HG02678 (cell line): ENCODE results near the gene ATP1A4.

Experiments used
- ATAC-seq: cut with Tn5 transposase; IDR thresholded peaks from one replicate; pipeline ENCODE4 v1.9.1; 2021; ENCODE audit warnings: mild to moderate bottlenecking, moderate library complexity; ENCODE audit not compliant: unreplicated experiment

Gene ATP1A4

DNA sequence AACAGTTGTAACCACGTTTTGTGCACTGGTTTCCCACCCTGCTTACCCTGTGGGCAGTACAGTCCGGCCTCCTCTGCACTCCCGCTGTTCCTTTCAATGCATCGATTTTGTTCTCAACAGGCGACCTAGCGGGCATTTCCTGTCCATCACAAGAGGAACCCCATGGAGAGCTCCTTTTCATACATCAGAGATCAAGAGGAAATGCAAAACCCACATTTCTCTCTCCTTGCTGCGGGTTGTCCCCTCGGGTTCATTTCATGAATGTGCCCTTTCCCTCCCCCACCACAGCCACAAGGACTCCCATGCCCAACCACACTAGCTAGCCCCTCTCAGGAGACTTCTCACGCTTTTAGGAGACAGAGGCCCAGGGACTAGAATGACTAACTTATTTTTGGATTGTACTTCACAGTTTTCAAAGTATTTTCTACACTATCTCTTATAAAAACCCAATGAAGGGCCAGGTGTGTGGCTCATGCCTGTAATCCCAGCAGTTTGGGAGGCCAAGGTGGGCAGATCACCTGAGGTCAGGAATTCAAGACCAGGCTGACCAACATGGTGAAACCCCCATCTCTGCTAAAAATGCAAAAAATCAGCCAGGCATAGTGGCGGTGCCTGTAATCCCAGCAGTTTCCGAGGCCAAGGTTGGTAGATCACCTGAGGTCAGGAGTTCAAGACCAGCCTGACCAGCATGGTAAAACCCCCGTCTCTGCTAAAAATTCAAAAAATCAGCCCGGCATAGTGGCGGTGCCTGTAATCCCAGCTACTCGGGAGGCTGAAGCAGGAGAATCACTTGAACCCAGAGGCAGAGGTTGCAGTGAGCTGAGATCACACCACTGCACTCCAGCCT lies 18.4 kb downstream of the ATP1A4 start:
- ATAC-seq = peak; percentile 66

GRCh38 chr1:160171354-160171753 lies 20.0 kb downstream of the ATP1A4 start:
- no peak for ATAC-seq

- ATAC-seq = no peak
Measured at GRCh38 chr1:160171980-160172379, 20.6 kb downstream of the ATP1A4 start.

- ATAC-seq = no peak
Measured at GRCh38 chr1:160177231-160177630, 25.8 kb downstream of the ATP1A4 start.

DNA sequence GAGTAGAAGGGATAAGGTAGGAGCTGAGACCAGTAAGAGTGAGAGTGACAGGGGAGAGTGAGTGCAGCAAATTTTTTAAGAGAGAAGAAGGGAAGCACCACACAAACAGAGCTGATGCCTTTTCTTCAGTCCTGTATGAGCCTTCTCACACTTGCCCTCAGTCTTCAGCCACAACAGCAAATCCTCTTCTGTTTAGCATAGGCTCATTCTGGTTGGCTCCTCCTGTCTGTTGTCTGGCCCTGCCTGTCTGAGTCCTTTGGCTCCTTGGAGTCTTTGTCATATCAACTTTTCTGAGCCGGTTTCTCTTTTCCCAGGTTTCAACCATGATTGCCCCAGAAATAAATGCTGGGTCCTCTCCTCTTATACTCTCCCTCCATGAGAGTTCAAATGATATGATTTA lies 26.3 kb downstream of the ATP1A4 start:
- no peak for ATAC-seq

GRCh38 chr1:160178731-160179130 lies 27.3 kb downstream of the ATP1A4 start:
- no peak for ATAC-seq

GRCh38 chr1:160179336-160179735 lies 27.9 kb downstream of the ATP1A4 start:
- no peak for ATAC-seq

DNA sequence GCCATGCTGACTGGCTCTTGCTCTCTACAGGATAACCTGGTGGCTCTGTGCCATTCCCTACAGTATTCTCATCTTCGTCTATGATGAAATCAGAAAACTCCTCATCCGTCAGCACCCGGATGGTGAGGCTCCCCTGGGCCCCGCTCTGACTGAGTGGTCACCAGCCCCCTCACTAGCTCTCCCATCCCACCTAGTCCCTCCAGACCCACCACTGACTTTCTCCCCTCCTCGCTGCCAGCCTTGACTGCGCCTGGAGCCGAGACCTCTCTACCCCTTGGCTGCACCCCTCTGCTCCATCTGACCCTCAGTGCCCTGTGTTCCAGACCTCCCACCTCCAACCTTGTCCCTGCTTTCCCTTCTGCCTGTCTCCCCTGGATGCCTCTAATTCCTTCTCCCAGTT lies 34.8 kb downstream of the ATP1A4 start:
- ATAC-seq = no peak

GRCh38 chr1:160186729-160187128 lies 35.3 kb downstream of the ATP1A4 start:
- no peak for ATAC-seq

DNA sequence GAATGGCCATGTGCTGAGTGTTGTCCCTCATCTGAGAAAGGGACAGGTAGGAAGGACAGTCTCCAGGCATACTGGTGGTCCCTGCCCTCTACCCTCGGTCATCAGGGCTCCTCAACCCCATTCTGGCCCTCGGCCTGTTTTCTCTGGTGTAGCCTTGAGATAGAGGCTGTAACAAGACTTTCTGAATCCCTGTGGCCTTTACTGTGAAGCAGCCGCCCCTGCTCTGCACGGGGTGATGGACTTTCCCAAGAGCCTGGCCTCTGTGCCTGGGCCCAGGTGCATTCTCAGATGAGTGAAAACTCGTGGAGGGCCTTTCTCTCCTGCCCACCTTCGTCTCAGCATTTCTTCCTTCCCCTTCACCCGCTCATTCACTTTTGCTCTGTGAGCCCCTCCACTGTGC lies 36.0 kb downstream of the ATP1A4 start:
- ATAC-seq = no peak

DNA sequence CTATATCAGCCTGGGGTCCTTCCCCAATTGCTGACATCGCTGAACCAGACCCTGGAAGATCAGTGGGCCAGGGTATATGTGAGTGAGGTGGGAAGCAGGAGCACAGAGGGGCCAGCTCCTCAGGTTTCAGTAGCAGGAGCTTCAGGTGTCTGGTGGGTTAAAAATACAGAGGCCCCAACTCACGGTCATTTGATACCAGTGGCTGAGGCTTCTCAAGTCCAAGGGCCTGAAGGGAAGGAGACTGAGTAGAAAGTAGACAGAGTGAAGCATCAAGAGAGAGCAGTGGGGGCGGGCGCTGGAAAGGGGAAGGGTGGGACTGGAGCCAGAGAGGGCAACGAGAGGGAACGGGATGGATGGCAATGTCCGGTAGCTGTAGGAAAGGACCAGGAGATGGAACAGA lies 36.9 kb downstream of the ATP1A4 start:
- no peak for ATAC-seq

- no peak for ATAC-seq
Measured at GRCh38 chr1:160189649-160190625, 38.5 kb downstream of the ATP1A4 start, which contains the start of gene CASQ1. TSS of gene CASQ1 (plus strand) at chr1:160190575. CDS start at chr1:160190752, 177 bp downstream.

GRCh38 chr1:160191756-160192155 lies 40.4 kb downstream of the ATP1A4 start:
- no peak for ATAC-seq

DNA sequence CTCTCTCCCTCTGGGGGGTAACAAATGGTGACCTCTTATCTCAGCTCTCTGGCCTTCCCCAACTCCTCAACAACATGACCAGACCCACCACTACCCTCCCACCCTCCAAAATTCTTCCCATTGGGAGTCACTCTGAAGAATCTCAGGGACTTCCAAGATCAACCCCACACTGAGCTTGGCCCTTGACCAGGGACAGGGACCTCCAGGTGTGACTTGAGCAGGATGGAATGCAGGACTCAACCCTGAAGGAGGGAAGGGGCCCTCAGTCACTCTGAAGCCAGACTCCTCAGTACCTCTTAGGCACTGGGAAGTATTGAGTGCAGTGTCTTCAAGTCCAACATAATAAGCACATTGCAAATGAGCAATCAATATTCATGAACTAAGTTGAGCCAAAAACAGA lies 40.8 kb downstream of the ATP1A4 start:
- no peak for ATAC-seq

DNA sequence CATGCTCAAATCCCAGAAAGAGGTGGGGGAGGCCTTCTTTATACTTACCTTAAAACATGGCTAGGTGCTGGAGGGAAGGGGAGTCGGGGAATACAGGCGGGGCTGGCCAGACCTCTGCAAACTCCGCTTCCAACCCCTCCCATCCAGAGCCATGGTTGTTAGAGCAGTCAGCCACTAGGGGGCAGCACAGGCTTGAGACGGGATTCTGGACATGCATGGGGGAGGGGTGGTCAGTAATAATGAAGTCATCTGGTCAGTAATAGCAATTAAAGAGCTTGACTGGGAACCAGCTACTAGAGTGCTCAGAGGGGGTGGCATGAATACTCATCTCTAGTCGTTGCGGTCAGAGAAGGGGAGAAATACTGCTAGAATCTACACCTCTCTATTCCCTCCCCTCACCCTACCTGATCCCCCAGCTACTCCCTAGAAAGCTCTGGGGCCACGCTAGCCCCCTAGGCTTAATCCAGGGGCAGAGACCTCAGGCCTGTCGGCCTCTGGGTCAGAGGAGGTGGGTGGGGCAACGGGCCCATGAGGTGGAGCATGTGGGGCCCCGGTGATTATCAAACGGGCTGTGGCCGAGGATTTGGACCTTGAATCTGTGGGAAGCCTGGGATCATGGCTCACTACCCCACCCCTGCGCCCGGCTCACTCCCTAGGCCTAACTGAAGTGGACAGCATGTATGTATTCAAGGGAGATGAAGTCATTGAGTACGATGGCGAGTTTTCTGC lies 41.9 kb downstream of the ATP1A4 start:
- peak; percentile 60 for ATAC-seq

- ATAC-seq = no peak
Measured at GRCh38 chr1:160193832-160194736, 42.7 kb downstream of the ATP1A4 start.

GRCh38 chr1:160194737-160195059 lies 43.3 kb downstream of the ATP1A4 start:
- ATAC-seq = no peak

- ATAC-seq = no peak
Measured at GRCh38 chr1:160196143-160196542, 44.7 kb downstream of the ATP1A4 start.

DNA sequence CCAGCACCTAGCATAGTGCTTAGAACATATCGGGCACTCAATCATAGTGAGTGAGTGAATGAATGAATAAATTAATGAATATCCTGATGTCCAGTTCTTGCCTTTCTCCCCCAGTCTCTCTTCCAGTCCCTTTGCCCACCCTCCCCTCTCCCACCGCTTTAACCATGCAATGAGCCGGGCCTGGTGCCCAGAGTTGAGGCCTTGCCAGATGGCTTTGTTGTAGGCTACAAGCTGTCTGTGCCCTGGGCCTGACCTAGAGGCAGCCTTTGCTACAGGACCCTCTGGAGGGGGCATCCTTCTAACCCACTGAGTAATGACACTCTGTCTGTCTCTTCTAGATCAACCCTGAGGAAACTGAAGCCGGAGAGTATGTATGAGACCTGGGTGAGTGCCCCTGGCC lies 45.8 kb downstream of the ATP1A4 start:
- no peak for ATAC-seq

- no peak for ATAC-seq
Measured at GRCh38 chr1:160200786-160201185, 49.4 kb downstream of the ATP1A4 start.
